HT1080 (cell line): ENCODE data around the gene MSL1. TPM values are rescaled to one million over a fixed set of nuclear protein-coding genes. Genes with fewer than 3 reads are reported as not detected.

Source experiments
- DNase-seq: peaks from one replicate; pipeline ENCODE4 v3.0.0-alpha.2; 2015; ENCODE audit warnings: low read depth
- total RNA-seq: library from RNA; depleted of rRNA; stranded (reverse); fragments of >200 nt; shearing (Covaris generic); gene quantifications from 2 replicates; pipeline ENCODE4 v1.2.3, GENCODE V29; 2014

Gene MSL1
- total RNA-seq, 1 experiment from 2014 or later, result 51.3 TPM

DNA sequence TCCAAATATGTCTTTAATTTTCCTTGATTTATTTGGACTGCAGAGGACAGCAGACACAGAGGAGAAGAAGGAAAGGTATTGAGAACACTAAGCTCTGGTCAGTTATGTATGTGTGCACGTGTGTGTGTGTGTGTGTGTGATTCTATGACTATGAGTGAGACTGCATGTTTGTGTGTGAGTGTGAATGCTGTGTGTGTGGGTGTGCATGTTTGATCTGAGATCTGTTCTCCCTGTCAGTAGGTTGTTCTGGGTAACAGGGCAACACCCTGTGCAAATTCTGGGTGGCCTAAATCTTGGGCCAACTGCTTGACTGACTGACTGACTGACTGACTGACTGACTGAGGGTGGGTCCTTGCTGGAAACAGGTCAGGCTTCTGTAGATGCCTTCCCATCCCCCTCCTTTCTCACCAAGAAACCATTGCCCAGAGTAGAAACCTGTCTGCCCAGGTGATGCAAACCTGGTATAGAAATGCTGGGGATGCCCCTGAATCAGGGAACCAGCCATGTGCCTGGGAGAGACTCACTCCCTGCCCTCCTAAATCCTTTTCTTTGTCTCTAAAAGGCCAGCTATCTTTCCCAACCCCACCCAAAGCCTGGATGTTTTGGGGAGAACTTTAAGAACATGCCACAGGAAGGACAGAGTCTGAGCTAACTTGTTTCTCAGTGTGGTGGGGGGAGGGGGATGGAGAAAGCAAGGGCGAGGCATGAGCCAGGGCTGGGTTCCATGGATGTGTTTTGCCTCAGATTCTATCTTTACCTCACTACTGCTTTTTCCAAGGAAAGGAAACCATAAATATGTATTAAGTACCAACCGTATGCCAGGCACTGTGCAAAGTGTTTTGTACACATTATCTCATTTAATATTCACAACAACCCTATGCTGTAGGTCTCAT, 16.9 kb upstream of the MSL1 start:
- no peak for DNase-seq

DNA sequence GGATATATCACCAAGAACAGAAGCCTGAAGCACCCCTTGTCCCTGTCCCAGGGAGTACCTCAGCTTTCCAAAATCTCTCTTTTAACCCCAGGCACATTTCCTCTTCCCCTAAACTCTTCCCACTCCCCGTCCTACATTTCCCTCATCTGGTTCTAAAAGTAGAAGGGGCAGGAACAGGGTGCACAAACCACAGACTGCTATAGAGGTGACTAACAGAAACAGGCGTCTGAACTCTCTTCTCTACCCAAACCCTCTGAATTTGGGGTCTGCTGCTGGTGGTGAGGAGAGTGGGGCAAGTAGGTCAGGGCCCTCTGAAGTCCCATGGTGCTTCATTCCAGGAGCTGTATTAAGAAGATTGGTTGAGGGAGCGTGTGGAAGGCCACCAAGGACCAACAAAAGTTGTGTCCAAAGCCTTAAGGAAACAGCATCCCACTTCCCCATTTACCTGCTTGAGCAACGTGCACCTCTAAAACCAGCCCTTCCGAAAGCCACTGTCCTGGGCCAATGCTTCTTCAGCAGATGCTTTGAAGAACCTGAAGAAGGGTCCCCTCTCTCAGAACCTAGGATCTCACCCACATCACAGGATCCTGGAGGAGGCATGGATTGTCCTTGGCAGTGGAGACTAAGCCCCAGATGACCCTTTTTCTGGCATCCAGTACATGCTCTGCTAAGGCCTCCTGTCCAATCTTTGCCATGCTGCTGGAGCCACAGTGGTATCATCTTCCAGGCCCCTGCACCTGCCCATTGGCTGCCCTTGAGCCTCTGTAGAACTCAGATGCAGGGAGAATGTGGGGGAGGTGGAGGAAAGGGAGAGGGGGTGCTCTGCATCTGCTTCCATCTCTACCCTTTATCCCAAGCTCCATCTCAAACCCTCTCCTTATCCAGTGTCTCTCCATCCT, 15.7 kb upstream of the MSL1 start:
- no peak for DNase-seq

DNA sequence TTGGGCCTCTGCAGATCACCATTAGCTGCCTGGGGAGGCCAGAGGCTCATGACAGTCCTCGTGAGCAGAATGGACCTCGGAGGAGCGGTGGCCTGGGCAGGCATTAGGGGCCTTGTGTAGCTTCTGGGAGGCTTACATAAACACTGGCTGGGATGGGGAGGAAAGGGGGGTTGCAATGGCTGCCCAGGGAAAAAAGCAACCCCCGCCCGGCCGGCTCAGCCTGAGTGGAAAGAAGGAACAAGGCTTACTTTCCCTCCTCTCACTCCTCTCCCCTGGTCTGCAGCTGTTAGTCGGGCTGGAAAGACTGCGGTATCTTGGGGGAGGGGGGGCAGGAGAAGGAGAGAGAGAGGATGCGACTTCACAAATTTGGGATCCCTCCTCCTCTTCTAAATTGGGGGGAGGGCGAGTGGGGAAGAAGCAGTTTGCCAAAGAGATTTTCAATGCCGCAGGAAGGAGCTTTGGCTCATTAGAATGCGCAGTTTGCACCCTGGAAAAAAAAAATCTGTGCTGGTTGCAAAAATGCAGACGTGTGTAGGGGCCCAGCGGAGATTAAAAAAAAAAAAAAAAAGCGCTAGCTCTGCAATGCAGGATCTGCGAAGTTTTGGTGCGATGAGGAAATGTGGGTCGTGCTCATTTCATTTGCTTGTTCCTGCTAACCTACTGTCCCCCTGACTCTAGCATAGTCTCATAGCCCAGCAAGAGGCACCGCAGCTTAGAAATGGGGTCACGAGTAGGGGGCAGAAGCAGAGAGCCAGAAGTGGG, 14.8 kb upstream of the MSL1 start:
- DNase-seq, result no peak

DNA sequence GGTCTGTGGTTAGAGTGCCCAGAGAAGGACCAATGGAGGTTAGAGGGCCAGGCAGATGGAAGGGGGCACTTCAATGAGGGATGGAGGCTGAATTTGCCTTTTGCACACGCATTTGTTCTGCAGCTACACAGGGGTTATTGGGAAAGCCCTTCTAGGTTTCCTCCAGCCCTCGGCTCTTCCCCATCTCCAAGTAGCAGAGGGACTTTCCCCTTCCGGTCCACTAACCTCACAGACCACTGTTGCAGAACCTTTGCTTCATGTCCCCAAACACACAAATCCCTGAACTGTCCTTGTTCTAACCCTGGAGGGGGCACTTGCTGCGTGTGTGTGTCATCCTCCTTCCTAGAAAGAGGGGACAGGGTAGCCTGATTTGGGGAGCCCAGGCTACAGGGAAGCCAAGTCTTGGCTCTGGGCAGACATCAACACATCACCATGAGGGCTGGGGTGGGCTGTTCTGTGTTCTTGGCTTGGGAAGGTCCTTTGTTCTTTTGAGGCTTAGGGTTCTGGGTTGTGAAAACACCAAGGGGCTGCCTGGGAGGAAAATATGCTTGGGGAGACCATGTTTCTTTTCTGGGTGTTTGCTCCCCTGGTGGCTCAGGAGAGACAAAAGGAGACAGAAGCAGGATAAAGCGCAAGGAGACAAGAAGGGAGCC, 14.1 kb upstream of the MSL1 start:
- no peak for DNase-seq

GRCh38 chr17:40108970-40109824, 12.6 kb upstream of the MSL1 start:
- no peak for DNase-seq

DNA sequence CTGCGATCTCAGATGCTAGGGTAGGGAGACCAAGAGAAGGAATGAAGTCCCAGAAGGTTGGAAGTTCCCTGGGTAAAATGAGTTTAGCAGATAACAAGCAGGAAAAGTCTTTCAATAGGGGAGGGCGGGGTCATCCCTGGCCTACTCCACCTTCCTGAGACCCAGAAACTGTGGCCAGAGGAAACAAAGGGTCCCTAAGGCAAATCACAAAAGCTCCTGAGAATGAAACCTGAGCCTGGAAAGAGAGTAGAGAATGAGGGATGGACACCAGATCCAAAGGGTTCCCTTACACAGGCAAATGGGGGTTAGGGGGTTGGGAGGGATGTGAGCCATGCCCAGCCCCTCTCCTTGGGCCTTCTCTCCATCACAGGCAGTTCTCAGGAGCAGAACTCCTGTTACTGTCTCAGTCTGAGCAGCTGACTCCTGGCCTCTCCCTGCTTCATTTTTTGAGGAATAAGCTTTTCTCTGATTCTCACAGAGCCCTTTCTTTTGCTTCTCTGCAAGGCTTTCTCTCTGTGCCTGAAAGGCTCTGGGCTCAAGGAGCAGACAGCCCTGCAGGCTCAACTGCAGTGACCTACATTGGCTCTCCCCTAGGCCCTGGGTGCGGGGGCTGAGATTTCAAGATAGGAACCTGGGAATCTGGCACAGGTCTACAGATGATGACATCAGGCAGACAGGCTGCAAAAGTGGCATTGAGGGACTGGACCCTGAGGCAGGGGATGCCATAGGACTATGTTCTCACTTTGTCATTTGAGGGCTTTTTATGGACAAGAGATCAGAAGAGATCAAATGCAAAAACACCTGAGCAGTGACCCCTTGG, 11.5 kb upstream of the MSL1 start:
- no peak for DNase-seq

DNA sequence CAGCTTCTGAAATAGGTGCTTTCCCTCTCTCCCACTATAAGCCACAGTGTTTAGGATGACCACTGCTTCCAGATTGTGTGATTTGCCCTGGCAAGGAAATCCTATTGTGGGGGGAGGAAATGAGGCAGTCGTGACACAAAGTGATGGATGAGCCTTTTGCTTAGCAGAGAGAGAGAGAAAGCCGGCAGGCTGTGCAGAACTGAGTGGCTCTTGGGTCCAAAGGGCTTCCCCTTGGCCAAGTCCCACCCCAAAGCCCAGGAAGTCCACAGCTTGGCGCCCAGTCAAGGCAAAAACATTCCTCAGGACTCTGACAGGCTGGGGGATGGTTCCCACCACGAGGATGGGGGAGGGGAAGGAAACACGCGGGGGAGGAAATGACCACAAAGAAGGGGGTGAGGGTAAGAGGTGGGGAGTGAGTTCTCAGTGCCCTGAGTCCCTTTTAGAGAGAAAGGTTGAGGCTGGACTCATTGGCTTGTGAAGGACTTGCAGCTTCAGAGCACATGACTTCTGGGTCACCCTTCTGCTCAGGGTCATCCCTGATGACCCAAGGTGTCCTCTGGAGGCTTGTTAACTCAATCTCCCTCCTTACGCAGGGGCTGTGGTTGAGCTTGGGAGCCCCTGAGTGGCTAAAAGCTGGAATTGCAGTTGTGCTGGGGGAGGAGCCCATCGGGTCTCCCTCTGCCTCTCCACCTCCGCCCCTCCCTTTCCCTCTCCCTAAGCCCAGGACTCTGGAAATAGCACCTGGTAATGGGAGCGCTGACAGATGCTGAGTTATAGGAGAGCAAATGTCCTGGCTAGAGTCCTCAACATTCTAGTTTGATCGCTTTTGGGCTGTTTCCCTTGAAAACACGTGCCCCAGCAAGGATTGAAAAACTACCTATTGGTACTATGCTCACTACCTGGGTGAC, 10.3 kb upstream of the MSL1 start:
- peak; percentile 94 for DNase-seq

- no peak for DNase-seq
Measured at GRCh38 chr17:40112191-40112711, 9.5 kb upstream of the MSL1 start.

DNA sequence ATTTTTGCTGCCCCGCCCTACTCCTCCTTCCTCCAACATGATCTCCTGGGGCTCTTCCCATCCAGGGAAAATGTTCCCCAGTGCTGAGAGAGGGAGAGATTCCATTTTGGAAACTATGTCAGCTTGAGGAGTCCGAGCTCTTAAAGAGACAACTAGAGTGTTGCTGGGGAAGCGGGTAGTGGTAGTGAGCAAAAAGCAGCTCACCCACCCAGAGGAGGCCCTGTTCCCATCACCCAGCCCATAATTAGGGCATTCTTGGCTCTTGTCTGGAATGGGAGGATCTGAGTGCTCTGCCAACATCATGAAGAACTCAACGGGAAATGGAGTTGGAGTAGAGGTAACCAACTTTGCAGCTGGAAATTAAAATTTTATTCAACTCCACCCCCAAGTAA, 9.1 kb upstream of the MSL1 start:
- no peak for DNase-seq

GRCh38 chr17:40113110-40113906, 8.5 kb upstream of the MSL1 start:
- peak; percentile 93 for DNase-seq

DNA sequence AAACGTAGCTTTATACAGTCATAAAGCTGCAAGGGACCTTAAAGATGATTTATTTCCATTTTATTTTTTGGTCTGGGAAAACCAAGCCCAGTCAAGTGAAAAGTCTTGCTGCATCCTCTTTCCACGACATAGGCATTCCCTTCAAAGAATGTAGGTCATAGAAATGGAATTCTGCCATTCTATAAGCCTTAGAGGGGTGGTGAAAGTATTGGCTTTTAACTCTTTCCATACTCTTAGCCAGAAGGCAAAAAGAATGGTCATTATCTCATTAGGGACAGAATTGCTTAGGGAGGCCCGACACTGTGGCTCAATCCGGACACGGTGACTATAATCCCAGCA, 7.9 kb upstream of the MSL1 start:
- no peak for DNase-seq

GRCh38 chr17:40115101-40115436, 6.7 kb upstream of the MSL1 start:
- DNase-seq, result no peak

GRCh38 chr17:40122136-40122998, 596 bp downstream of the MSL1 start:
- DNase-seq, result no peak

GRCh38 chr17:40122999-40123810, 1.4 kb downstream of the MSL1 start:
- no peak for DNase-seq

DNA sequence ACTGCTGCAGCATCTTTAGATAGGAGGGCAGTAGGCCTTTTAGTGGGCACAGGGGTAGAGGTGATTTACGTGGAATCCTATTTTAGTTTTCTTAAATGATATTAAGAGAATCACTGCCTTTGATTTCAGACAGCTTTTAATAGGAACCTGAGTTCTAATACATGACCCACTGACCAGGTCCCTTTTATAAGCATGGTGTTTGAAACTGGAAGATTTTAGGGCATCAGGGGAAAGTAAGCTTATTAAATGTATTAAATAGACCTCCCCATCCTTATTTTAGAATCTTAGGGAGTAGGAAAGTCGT, 2.0 kb downstream of the MSL1 start:
- no peak for DNase-seq
